GM12878 (cell line): Measurements from ENCODE around the gene ACP4. TPM values are rescaled to one million over a fixed set of nuclear protein-coding genes. Genes with fewer than 3 reads are reported as not detected.

Experiments used
- ASH2L ChIP-seq: fragments of 300-600, 200-600 bp; sonication (generic); IDR thresholded peaks from 2 replicates; pipeline ENCODE4 v1.6.1; 2017; ENCODE audit warnings: low read depth, mild to moderate bottlenecking, borderline replicate concordance
- EZH2 ChIP-seq: IDR thresholded peaks from 2 replicates; pipeline ENCODE4 v1.6.1; 2012; ENCODE audit warnings: low read depth, mild to moderate bottlenecking, control low read depth, inconsistent platforms, low read length, borderline replicate concordance; ENCODE audit not compliant: control insufficient read depth
- FOS ChIP-seq: IDR thresholded peaks from 3 replicates; pipeline ENCODE4 v1.6.1; 2011; ENCODE audit warnings: borderline replicate concordance; ENCODE audit not compliant: insufficient read length; ENCODE audit errors: extremely low read depth
- GATAD2B ChIP-seq: fragments of 450-650 bp; conservative IDR thresholded peaks from 2 replicates; pipeline ENCODE4 v1.6.1; 2017; ENCODE audit warnings: low read depth, mild to moderate bottlenecking, moderate library complexity
- KAT2A ChIP-seq: conservative IDR thresholded peaks from 2 replicates; pipeline ENCODE4 v1.6.1; 2011; ENCODE audit warnings: low read depth, low read length; ENCODE audit not compliant: control insufficient read depth
- MEF2B ChIP-seq: fragments of 450-650 bp; IDR thresholded peaks from 2 replicates; pipeline ENCODE4 v1.6.1; 2018; ENCODE audit warnings: mild to moderate bottlenecking, moderate library complexity; ENCODE audit not compliant: partially characterized antibody, poor library complexity, severe bottlenecking
- TARDBP ChIP-seq: IDR thresholded peaks from 2 replicates; pipeline ENCODE4 v1.6.1; 2016; ENCODE audit warnings: borderline replicate concordance
- TCF12 ChIP-seq: IDR thresholded peaks from 2 replicates; pipeline ENCODE4 v1.6.1; 2011; ENCODE audit warnings: low read depth, mild to moderate bottlenecking, low read length
- polyA plus RNA-seq, 11 experiments: library from polyadenylated mRNA; depleted of rRNA in 4 of 11; unstranded in 6 of 11; stranded (reverse) in 5 of 11; fragments of >200 nt; fragmentation: Nextera tagmentation in 4 of 11; fragmentation: Illumina TruSeq in 1 of 11; extraction: Ambion mirVana in 4 of 11; extraction: Trizol in 1 of 11; gene quantifications; 1 replicate in 1 of 11; 2 replicates in 10 of 11; pipeline versions ENCODE4 v1.2.1 to v1.2.3, GENCODE V29; 2011 to 2016; ENCODE audit warnings: inconsistent platforms in 2 of 11, missing spikeins in 2 of 11, low read depth in 1 of 11
- total RNA-seq, 4 experiments: library from RNA; depleted of rRNA in 3 of 4; stranded (reverse); fragments of >200 nt in 3 of 4; fragmentation: Illumina TruSeq in 1 of 4; extraction: Trizol in 1 of 4; gene quantifications; 2 replicates each; pipeline versions ENCODE4 v1.2.1 to v1.2.3, GENCODE V29; 2013 to 2021
- TF ChIP-seq, protein P1 (sequence below): IDR thresholded peaks from 2 replicates; pipeline ENCODE4 v1.6.1; 2012; ENCODE audit warnings: low read depth, low read length, improper control_type of control experiment
- TF ChIP-seq, protein P2 (sequence below): IDR thresholded peaks from 2 replicates; pipeline ENCODE4 v1.6.1; 2012; ENCODE audit warnings: low read length, inconsistent platforms

ACP4 gene
- total and polyA plus RNA-seq, 10 of the 15 experiments (the other 5 are each of a cell fraction or from before 2014, with no cell fraction given), result not detected

DNA sequence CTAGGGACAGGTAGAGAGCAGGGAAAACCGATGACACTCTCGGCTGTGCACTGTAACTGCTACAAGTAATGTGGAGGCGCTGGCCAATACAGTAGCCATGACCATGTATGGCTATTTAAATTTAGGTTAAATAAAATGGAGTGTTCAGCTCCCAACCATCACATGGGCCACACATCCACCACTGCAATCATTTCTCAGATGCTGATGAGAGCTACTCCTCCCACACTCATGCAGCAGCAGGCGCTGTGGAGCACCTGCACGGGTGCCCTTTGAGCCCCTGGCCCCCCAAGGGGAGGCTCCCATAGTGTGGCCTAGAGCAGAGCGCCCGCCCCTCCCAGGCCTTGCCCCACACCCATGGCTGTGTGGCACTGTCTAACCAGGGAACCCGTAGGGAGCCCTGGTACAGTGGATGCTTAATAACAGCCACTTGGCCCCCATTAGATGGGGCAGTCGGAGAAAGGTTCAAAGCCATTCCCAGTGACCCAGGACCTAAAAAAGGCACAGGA is 6.0 kb downstream of the ACP4 start (continued):
- TF ChIP-seq, protein P1, sequence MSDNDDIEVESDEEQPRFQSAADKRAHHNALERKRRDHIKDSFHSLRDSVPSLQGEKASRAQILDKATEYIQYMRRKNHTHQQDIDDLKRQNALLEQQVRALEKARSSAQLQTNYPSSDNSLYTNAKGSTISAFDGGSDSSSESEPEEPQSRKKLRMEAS, result no peak
- TF ChIP-seq GATAD2B, result no peak
- TF ChIP-seq, protein P2, sequence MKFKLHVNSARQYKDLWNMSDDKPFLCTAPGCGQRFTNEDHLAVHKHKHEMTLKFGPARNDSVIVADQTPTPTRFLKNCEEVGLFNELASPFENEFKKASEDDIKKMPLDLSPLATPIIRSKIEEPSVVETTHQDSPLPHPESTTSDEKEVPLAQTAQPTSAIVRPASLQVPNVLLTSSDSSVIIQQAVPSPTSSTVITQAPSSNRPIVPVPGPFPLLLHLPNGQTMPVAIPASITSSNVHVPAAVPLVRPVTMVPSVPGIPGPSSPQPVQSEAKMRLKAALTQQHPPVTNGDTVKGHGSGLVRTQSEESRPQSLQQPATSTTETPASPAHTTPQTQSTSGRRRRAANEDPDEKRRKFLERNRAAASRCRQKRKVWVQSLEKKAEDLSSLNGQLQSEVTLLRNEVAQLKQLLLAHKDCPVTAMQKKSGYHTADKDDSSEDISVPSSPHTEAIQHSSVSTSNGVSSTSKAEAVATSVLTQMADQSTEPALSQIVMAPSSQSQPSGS, result peak; percentile 10
- TF ChIP-seq FOS, result no peak
- TF ChIP-seq ASH2L, result no peak
- no peak for TF ChIP-seq MEF2B
- TF ChIP-seq EZH2, result no peak
- peak; percentile 32; the same call in 1 of the 2 replicates for TF ChIP-seq TARDBP
- no peak for TF ChIP-seq TCF12
- no peak for TF ChIP-seq KAT2A
